Trophoblast cell (in vitro differentiated cells and primary cell): ENCODE measurements around the gene NPDC1.

Source experiments
- DNase-seq, 2 donors: peaks; one replicate each; pipeline ENCODE4 v3.0.0-alpha.2; 2016
- H2AFZ ChIP-seq: 2 replicates; pipeline ENCODE4 v1.6.1; 2013; ENCODE audit warnings: low read length, moderate library complexity, mild to moderate bottlenecking; ENCODE audit not compliant: insufficient read depth, poor library complexity
- H2AK5ac ChIP-seq: 2 replicates; pipeline ENCODE4 v1.6.1; 2013; ENCODE audit warnings: mild to moderate bottlenecking, low read length
- H2BK120ac ChIP-seq: 2 replicates; pipeline ENCODE4 v1.6.1; 2013; ENCODE audit warnings: low read length, mild to moderate bottlenecking, moderate library complexity; ENCODE audit not compliant: insufficient read depth, poor library complexity
- H2BK12ac ChIP-seq: 2 replicates; pipeline ENCODE4 v1.6.1; 2013; ENCODE audit warnings: mild to moderate bottlenecking, low read length, moderate library complexity
- H2BK5ac ChIP-seq: 2 replicates; pipeline ENCODE4 v1.6.1; 2013; ENCODE audit warnings: low read length, low read depth, moderate library complexity, mild to moderate bottlenecking; ENCODE audit not compliant: poor library complexity
- H3K14ac ChIP-seq: 2 replicates; pipeline ENCODE4 v1.6.1; 2013; ENCODE audit warnings: mild to moderate bottlenecking, low read length
- H3K18ac ChIP-seq: 2 replicates; pipeline ENCODE4 v1.6.1; 2013; ENCODE audit warnings: mild to moderate bottlenecking, low read length
- H3K23ac ChIP-seq: 2 replicates; pipeline ENCODE4 v1.6.1; 2013; ENCODE audit warnings: low read length
- H3K27ac ChIP-seq: 2 replicates; pipeline ENCODE4 v1.5.1; 2013; ENCODE audit warnings: low read depth, mild to moderate bottlenecking, inconsistent platforms, low read length, moderate library complexity
- H3K27me3 ChIP-seq: 2 replicates; pipeline ENCODE4 v1.6.1; 2013; ENCODE audit warnings: inconsistent platforms, mild to moderate bottlenecking, low read length, moderate library complexity; ENCODE audit not compliant: insufficient read depth
- H3K36me3 ChIP-seq, 2 experiments: 1 replicate in 1 of 2; 2 replicates in 1 of 2; pipeline ENCODE4 v1.6.1; 2013; ENCODE audit warnings: low read length in 2 of 2, mild to moderate bottlenecking in 2 of 2, moderate library complexity in 1 of 2; ENCODE audit not compliant: insufficient read depth in 2 of 2, control insufficient read depth in 1 of 2
- H3K4ac ChIP-seq: 2 replicates; pipeline ENCODE4 v1.6.1; 2013; ENCODE audit warnings: low read depth, mild to moderate bottlenecking, low read length, moderate library complexity
- H3K4me1 ChIP-seq, 2 experiments: 1 replicate in 1 of 2; 2 replicates in 1 of 2; pipeline ENCODE4 v1.6.1; 2013; ENCODE audit warnings: low read length in 2 of 2, mild to moderate bottlenecking in 2 of 2, moderate library complexity in 1 of 2; ENCODE audit not compliant: insufficient read depth in 2 of 2, control insufficient read depth in 1 of 2
- H3K4me2 ChIP-seq: 2 replicates; pipeline ENCODE4 v1.6.1; 2013; ENCODE audit warnings: inconsistent platforms, mild to moderate bottlenecking, low read length, moderate library complexity
- H3K4me3 ChIP-seq: 2 replicates; pipeline ENCODE4 v1.5.1; 2013; ENCODE audit warnings: mild to moderate bottlenecking, low read depth, low read length, inconsistent platforms
- H3K79me1 ChIP-seq: one replicate; pipeline ENCODE4 v1.6.1; 2013; ENCODE audit warnings: low read length
- H3K79me2 ChIP-seq: 2 replicates; pipeline ENCODE4 v1.6.1; 2013; ENCODE audit warnings: low read length, mild to moderate bottlenecking; ENCODE audit not compliant: control insufficient read depth, insufficient read depth, poor library complexity
- H3K9ac ChIP-seq: 2 replicates; pipeline ENCODE4 v1.6.1; 2013; ENCODE audit warnings: mild to moderate bottlenecking, low read length
- H3K9me3 ChIP-seq: 2 replicates; pipeline ENCODE4 v1.6.1; 2013; ENCODE audit warnings: low read depth, mild to moderate bottlenecking, control low read depth, inconsistent platforms, low read length; ENCODE audit not compliant: insufficient read depth
- H4K12ac ChIP-seq: 2 replicates; pipeline ENCODE4 v1.6.1; 2013; ENCODE audit warnings: low read depth, mild to moderate bottlenecking, low read length, moderate library complexity
- H4K8ac ChIP-seq: 2 replicates; pipeline ENCODE4 v1.6.1; 2013; ENCODE audit warnings: low read depth, mild to moderate bottlenecking, low read length, moderate library complexity
- H4K91ac ChIP-seq: one replicate; pipeline ENCODE4 v1.6.1; 2013; ENCODE audit warnings: low read depth, mild to moderate bottlenecking, low read length, moderate library complexity
- WGBS: extraction: QIAGEN DNeasy Blood & Tissue Kit; methylation state at CpG from one replicate; pipeline ENCODE4 v1.1.7; 2013; ENCODE audit warnings: missing lambda C conversion rate; ENCODE audit not compliant: insufficient read length, insufficient coverage; ENCODE audit errors: extremely low coverage; 5-methylcytosine and 5-hydroxymethylcytosine counted together

NPDC1 gene

DNA sequence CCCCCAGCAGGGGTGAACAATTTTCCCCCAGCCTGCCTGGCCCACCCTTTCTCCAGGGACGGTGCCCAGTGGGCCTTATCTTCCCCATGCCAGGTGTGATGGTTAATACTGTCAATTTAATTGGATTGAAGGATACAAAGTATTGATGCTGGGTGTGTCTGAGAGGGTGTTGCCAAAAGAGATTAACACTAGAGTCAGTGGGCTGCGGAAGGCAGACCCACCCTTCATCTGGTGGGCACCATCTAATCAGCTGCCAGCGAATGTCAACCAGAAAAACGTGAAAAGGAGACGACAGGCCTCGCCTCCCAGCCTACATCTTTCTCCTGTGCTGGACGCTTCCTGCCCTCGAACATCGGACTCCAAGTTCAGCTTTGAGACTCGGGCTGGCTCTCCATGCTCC is 8.5 kb downstream of the NPDC1 start:
- Histone ChIP-seq H3K79me1 (no peaks in the 10 kb centered on the region), H3K27me3 (no peaks in the 10 kb centered on the region), H2AK5ac (no peak overlapping the region), H2BK12ac (no peak overlapping the region), H2BK5ac (no peak overlapping the region), H3K4ac (no peak overlapping the region), H4K91ac (no peak overlapping the region), H3K4me2 (no peak overlapping the region), H3K9me3 (peaks cover 5% of the 10 kb centered on the region), H3K9ac (no peak overlapping the region), H3K79me2 (no peaks in the 10 kb centered on the region), H4K8ac (no peak overlapping the region), H2BK120ac (no peak overlapping the region), H2AFZ (no peak overlapping the region), H3K14ac (no peak overlapping the region), H4K12ac (no peak overlapping the region), H3K23ac (no peak overlapping the region), H3K27ac (no peak overlapping the region), H3K4me3 (no peak overlapping the region), H3K36me3 (no peaks in the 10 kb centered on the region), H3K4me1 (no peaks in the 10 kb centered on the region), H3K18ac (no peak overlapping the region)
- WGBS, result no CpG with 5 or more reads among the region's 10 CpGs
- no peak for DNase-seq

DNA sequence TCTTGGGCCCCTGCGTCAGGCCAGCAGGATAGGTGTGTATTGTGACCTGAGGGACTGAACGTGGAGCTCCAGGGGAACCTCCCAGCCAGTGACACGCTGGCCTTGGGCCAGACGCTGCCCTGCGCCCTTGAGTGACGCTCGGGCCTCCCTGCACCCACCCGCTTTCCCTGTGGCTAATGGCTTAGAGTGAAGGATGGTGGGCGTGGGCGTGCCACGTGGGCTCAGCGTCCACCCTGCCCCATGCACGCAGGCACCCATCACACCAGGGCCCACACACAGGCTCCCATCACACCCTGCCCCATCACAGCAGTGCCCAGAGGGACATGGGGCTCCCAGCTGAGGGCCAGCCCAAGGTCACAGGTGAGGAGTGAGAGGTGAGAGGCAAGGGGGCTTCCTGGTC is 8.9 kb downstream of the NPDC1 start:
- no peak overlapping the region for H4K12ac ChIP-seq
- no peak overlapping the region for H3K23ac ChIP-seq
- H4K8ac ChIP-seq, result no peak overlapping the region
- H2AK5ac ChIP-seq, result no peak overlapping the region
- no peak overlapping the region for H2BK120ac ChIP-seq
- no peak overlapping the region for H3K4me2 ChIP-seq
- no peaks in the 10 kb centered on the region for H3K79me1 ChIP-seq
- no peak overlapping the region for H4K91ac ChIP-seq
- DNase-seq, result no peak
- WGBS, result no CpG with 5 or more reads among the region's 13 CpGs
- no peak overlapping the region for H2AFZ ChIP-seq
- H3K4ac ChIP-seq, result no peak overlapping the region
- H3K27ac ChIP-seq, result no peak overlapping the region
- no peak overlapping the region for H2BK12ac ChIP-seq
- H3K79me2 ChIP-seq, result no peaks in the 10 kb centered on the region
- H2BK5ac ChIP-seq, result no peak overlapping the region
- H3K27me3 ChIP-seq, result no peaks in the 10 kb centered on the region
- H3K4me3 ChIP-seq, result peak overlapping the region; percentile 43
- peaks cover 5% of the 10 kb centered on the region for H3K9me3 ChIP-seq
- H3K14ac ChIP-seq, result no peak overlapping the region
- H3K9ac ChIP-seq, result no peak overlapping the region
- no peak overlapping the region for H3K18ac ChIP-seq
- no peaks in the 10 kb centered on the region for H3K4me1 ChIP-seq
- H3K36me3 ChIP-seq, result no peaks in the 10 kb centered on the region

DNA sequence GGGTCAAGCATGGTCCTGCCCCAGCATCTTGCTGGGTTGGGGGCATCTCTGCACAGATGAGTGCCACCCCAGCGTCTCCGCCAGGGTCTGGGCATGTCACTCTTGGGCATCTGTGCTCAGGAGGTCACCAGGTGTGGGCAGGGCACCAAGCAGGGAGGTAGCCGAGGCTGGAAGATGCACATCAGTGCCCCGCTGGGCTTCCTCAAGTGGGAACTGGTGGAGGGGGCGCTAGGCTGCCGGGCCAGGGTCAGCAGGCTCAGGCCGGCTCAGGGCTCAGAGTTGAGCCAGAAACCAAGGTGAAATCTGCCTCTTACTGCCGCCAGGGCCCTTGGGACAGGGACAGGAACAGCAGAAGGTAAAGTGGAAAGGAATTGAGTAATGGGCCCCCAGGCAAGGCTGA is 10.0 kb downstream of the NPDC1 start:
- Histone ChIP-seq H3K14ac (no peak overlapping the region), H3K18ac (no peak overlapping the region), H2AFZ (no peak overlapping the region), H4K12ac (no peak overlapping the region), H3K4ac (no peak overlapping the region), H3K27me3 (no peaks in the 10 kb centered on the region), H4K91ac (no peak overlapping the region), H2BK12ac (no peak overlapping the region), H3K79me2 (no peaks in the 10 kb centered on the region), H3K4me3 (no peak overlapping the region), H3K23ac (no peak overlapping the region), H3K9ac (no peak overlapping the region), H3K79me1 (no peaks in the 10 kb centered on the region), H3K4me2 (no peak overlapping the region), H2AK5ac (no peak overlapping the region), H4K8ac (no peak overlapping the region), H3K27ac (no peak overlapping the region), H3K4me1 (no peaks in the 10 kb centered on the region), H2BK120ac (no peak overlapping the region), H3K9me3 (peaks cover 3% of the 10 kb centered on the region), H2BK5ac (no peak overlapping the region), H3K36me3 (no peaks in the 10 kb centered on the region)
- WGBS, result no CpG with 5 or more reads among the region's 8 CpGs
- DNase-seq, result no peak

DNA sequence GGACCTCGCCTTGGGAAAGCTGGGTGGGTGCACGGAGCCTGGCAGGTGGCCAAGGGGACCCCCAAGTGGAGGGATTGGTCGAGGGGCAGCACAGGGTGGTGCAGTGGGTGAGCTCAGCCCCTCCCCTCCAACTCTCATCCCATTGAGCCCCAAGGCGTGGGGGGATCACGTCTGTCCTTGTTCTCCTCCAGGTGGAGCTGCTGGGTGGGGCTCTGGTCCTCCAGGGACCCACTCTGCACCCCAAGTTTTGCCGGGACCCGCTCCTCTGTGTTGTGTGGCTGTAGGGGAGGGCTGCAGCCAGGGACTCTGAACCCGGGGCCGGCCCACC is 10.5 kb downstream of the NPDC1 start:
- H3K27ac ChIP-seq, result no peak overlapping the region
- H2BK12ac ChIP-seq, result no peak overlapping the region
- no peak overlapping the region for H2BK5ac ChIP-seq
- DNase-seq, result no peak
- peaks cover 3% of the 10 kb centered on the region for H3K9me3 ChIP-seq
- no peaks in the 10 kb centered on the region for H3K79me2 ChIP-seq
- no peaks in the 10 kb centered on the region for H3K4me1 ChIP-seq
- no peak overlapping the region for H2AK5ac ChIP-seq
- WGBS, result no CpG with 5 or more reads among the region's 9 CpGs
- H3K4me3 ChIP-seq, result no peak overlapping the region
- no peak overlapping the region for H3K4me2 ChIP-seq
- H3K79me1 ChIP-seq, result no peaks in the 10 kb centered on the region
- no peak overlapping the region for H4K8ac ChIP-seq
- no peak overlapping the region for H3K23ac ChIP-seq
- no peak overlapping the region for H4K12ac ChIP-seq
- H3K27me3 ChIP-seq, result no peaks in the 10 kb centered on the region
- no peak overlapping the region for H3K14ac ChIP-seq
- no peak overlapping the region for H4K91ac ChIP-seq
- H3K9ac ChIP-seq, result no peak overlapping the region
- H3K36me3 ChIP-seq, result no peaks in the 10 kb centered on the region
- no peak overlapping the region for H3K18ac ChIP-seq
- no peak overlapping the region for H2BK120ac ChIP-seq
- H2AFZ ChIP-seq, result no peak overlapping the region
- no peak overlapping the region for H3K4ac ChIP-seq
